ENCODE data around the gene TCERG1. TPM values are rescaled to one million over a fixed set of nuclear protein-coding genes. Genes with fewer than 3 reads are reported as not detected.

Gene TCERG1
- total RNA-seq, 1 experiment from 2014 or later = 83.5 TPM

- H3K9me2 ChIP-seq (ENCODE audit: insufficient read depth) = no peaks in the 10 kb centered on the region
- ATAC-seq (no peak), DNase-seq (ENCODE audit: low read depth, low spot score) (no peak)
- no peak overlapping the region for H3K4me2 ChIP-seq (ENCODE audit: low read length)
- ChIA-PET RAD21 (ENCODE audit: low non-redundant PET in 1 of 2, low total read pairs in 2 of 2, uncharacterized antibody in 2 of 2, unreplicated experiment in 2 of 2) (no interaction called here), CTCF (interaction anchor here (1.0 kb wide), 2 partner anchors 51 to 669 kb away, joined by 3 read pairs; no protein-coding TSS in a partner anchor), POLR2A (no interaction called here)
- intact Hi-C loops (cut with micrococcal nuclease) = no loop called here
- no peaks in the 10 kb centered on the region for H3K36me3 ChIP-seq (ENCODE audit: control insufficient read depth in 1 of 2, insufficient read depth in 2 of 2, low read length in 2 of 2)
- no TSS peak for BruUV-seq (replicated peaks)
- H3K4me3 ChIP-seq (replicated peaks in 1 of 2; ENCODE audit: low read depth in 1 of 2, low read length in 2 of 2) = no peak overlapping the region
- no peaks in the 10 kb centered on the region for H4K20me1 ChIP-seq (ENCODE audit: insufficient read depth)
- TF ChIP-seq EGR1 (IDR thresholded peaks at IDR 0.05; ENCODE audit: low read depth) = no peak
- TF ChIP-seq, protein P1, sequence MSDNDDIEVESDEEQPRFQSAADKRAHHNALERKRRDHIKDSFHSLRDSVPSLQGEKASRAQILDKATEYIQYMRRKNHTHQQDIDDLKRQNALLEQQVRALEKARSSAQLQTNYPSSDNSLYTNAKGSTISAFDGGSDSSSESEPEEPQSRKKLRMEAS (IDR thresholded peaks at IDR 0.05) = no peak
- TF ChIP-seq, protein P2, sequence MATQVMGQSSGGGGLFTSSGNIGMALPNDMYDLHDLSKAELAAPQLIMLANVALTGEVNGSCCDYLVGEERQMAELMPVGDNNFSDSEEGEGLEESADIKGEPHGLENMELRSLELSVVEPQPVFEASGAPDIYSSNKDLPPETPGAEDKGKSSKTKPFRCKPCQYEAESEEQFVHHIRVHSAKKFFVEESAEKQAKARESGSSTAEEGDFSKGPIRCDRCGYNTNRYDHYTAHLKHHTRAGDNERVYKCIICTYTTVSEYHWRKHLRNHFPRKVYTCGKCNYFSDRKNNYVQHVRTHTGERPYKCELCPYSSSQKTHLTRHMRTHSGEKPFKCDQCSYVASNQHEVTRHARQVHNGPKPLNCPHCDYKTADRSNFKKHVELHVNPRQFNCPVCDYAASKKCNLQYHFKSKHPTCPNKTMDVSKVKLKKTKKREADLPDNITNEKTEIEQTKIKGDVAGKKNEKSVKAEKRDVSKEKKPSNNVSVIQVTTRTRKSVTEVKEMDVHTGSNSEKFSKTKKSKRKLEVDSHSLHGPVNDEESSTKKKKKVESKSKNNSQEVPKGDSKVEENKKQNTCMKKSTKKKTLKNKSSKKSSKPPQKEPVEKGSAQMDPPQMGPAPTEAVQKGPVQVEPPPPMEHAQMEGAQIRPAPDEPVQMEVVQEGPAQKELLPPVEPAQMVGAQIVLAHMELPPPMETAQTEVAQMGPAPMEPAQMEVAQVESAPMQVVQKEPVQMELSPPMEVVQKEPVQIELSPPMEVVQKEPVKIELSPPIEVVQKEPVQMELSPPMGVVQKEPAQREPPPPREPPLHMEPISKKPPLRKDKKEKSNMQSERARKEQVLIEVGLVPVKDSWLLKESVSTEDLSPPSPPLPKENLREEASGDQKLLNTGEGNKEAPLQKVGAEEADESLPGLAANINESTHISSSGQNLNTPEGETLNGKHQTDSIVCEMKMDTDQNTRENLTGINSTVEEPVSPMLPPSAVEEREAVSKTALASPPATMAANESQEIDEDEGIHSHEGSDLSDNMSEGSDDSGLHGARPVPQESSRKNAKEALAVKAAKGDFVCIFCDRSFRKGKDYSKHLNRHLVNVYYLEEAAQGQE (IDR thresholded peaks at IDR 0.05; ENCODE audit: low read depth) = no peak
- no peak for TF ChIP-seq POLR2A (IDR thresholded peaks at IDR 0.05; ENCODE audit: borderline replicate concordance, extremely low read depth, insufficient read depth, insufficient read length)
- TF ChIP-seq SRF (IDR thresholded peaks at IDR 0.05; ENCODE audit: low read depth) = no peak
- no peak for TF ChIP-seq FOSL1 (IDR thresholded peaks at IDR 0.05; ENCODE audit: low read depth)
- no peak for TF ChIP-seq ELF1 (IDR thresholded peaks at IDR 0.05; ENCODE audit: borderline replicate concordance, low read depth)
- no peak for TF ChIP-seq CBX3 (IDR thresholded peaks at IDR 0.05; ENCODE audit: low read depth)
- no peak for TF ChIP-seq ZNF274 (IDR thresholded peaks at IDR 0.05; ENCODE audit: low read depth, low read length)
- no peak for TF ChIP-seq EZH2 (IDR thresholded peaks at IDR 0.05)
- TF ChIP-seq YY1 (IDR thresholded peaks at IDR 0.05; ENCODE audit: extremely low read depth, insufficient replicate concordance, low read depth, low read length) = no peak
- no peak for TF ChIP-seq POLR2AphosphoS5 (IDR thresholded peaks at IDR 0.05; ENCODE audit: low read depth, low read length)
- TF ChIP-seq EZH2phosphoT487 (IDR thresholded peaks at IDR 0.05; ENCODE audit: borderline replicate concordance) = no peak
- TF ChIP-seq SP1 (IDR thresholded peaks at IDR 0.05; ENCODE audit: low read depth) = no peak
- no peaks in the 10 kb centered on the region for H3K79me2 ChIP-seq (ENCODE audit: insufficient read depth, low read length)
- H2AFZ ChIP-seq (ENCODE audit: low read depth, low read length, poor library complexity, severe bottlenecking) = no peak overlapping the region
- peaks cover 0 to 6% of the 10 kb centered on the region in 2 experiments; a peak in 1 of 4 replicates for H3K4me1 ChIP-seq (ENCODE audit: control insufficient read depth in 1 of 2, insufficient read depth in 2 of 2, low read length in 2 of 2)
- H3K27me3 ChIP-seq (ENCODE audit: insufficient read depth, low read length) = no peaks in the 10 kb centered on the region; the same call in 1 of the 2 replicates
- H3K9ac ChIP-seq (ENCODE audit: low read length) = no peak overlapping the region
- H3K27ac ChIP-seq (ENCODE audit: low read depth, low read length) = no peak overlapping the region
- no peaks in the 10 kb centered on the region for H3K9me3 ChIP-seq (ENCODE audit: control insufficient read depth in 1 of 2, insufficient read depth in 1 of 2, low read depth in 1 of 2, low read length in 2 of 2)
Measured at GRCh38 chr5:146519554-146519953, 72.4 kb downstream of the TCERG1 start.

Measured in HCT116 (cell line).